ENCODE results near the gene AHCYL2. TPM values are rescaled to one million over a fixed set of nuclear protein-coding genes. Genes with fewer than 3 reads are reported as not detected.
"Not testable (repeated sequence)": the region's sequence is repeated elsewhere in the genome, so short reads cannot be mapped to it uniquely, and the experiment has no call there.

The AHCYL2 gene
- total RNA-seq, 2 experiments from 2014 or later: 10.0 to 12.1 TPM

GRCh38 chr7:129215691-129216090, 9.1 kb upstream of the AHCYL2 start:
- POLR2A ChIA-PET: not testable (repeated sequence)

GRCh38 chr7:129216101-129216715, 8.6 kb upstream of the AHCYL2 start:
- H3K4me1 Mint-ChIP-seq; H3K27ac Mint-ChIP-seq; DNase-seq; H3K27me3 Mint-ChIP-seq; ATAC-seq (ENCODE audit: low read depth); H3K9me3 Mint-ChIP-seq; POLR2A ChIA-PET; H3K4me3 Mint-ChIP-seq; H3K36me3 Mint-ChIP-seq: not testable (repeated sequence)

More at GRCh38 chr7:129215691-129216090, 9.1 kb upstream of the AHCYL2 start:
- H3K9me3 Mint-ChIP-seq; H3K4me3 Mint-ChIP-seq; DNase-seq; H3K36me3 Mint-ChIP-seq; H3K4me1 Mint-ChIP-seq; H3K27ac Mint-ChIP-seq; ATAC-seq (ENCODE audit: low read depth); H3K27me3 Mint-ChIP-seq: not testable (repeated sequence)

- H3K27ac Mint-ChIP-seq; H3K27me3 Mint-ChIP-seq; POLR2A ChIA-PET; H3K4me1 Mint-ChIP-seq; DNase-seq; H3K4me3 Mint-ChIP-seq; H3K9me3 Mint-ChIP-seq; ATAC-seq (ENCODE audit: low read depth); H3K36me3 Mint-ChIP-seq: not testable (repeated sequence)
These were observed 7.9 kb upstream of the AHCYL2 start for GRCh38 chr7:129216821-129217416.

GRCh38 chr7:129218514-129219062, 6.2 kb upstream of the AHCYL2 start:
- peak; percentile 80 for ATAC-seq (ENCODE audit: low read depth)
- Mint-ChIP-seq H3K9me3 (no peaks in the 10 kb centered on the region), H3K36me3 (no peaks in the 10 kb centered on the region), H3K27me3 (no peaks in the 10 kb centered on the region), H3K27ac (no peak overlapping the region), H3K4me1 (peaks cover 13% of the 10 kb centered on the region), H3K4me3 (no peak overlapping the region)
- POLR2A ChIA-PET: interaction anchor here (1.7 kb wide), 1 partner anchor 54 kb away, joined by 7 read pairs; no protein-coding TSS in a partner anchor
- peak; percentile 74 for DNase-seq

GRCh38 chr7:129219166-129219565, 5.7 kb upstream of the AHCYL2 start:
- not testable (repeated sequence) for ATAC-seq (ENCODE audit: low read depth); H3K9me3 Mint-ChIP-seq; H3K27me3 Mint-ChIP-seq; H3K27ac Mint-ChIP-seq; H3K4me3 Mint-ChIP-seq; DNase-seq; H3K36me3 Mint-ChIP-seq
- H3K4me1 Mint-ChIP-seq: peaks cover 14% of the 10 kb centered on the region
- POLR2A ChIA-PET: interaction anchor here (1.7 kb wide), 1 partner anchor 53 kb away, joined by 7 read pairs; no protein-coding TSS in a partner anchor

GRCh38 chr7:129222064-129222463, 2.8 kb upstream of the AHCYL2 start:
- no peaks in the 10 kb centered on the region for H3K27me3 Mint-ChIP-seq
- peaks cover 28% of the 10 kb centered on the region for H3K4me1 Mint-ChIP-seq
- peak overlapping the region; percentile 68 for H3K4me3 Mint-ChIP-seq
- no peak for DNase-seq
- POLR2A ChIA-PET: interaction anchor here (0.8 kb wide), 1 partner anchor 167 kb away, joined by 3 read pairs; no protein-coding TSS in a partner anchor
- H3K27ac Mint-ChIP-seq: no peak overlapping the region
- H3K36me3 Mint-ChIP-seq: no peaks in the 10 kb centered on the region
- H3K9me3 Mint-ChIP-seq: no peaks in the 10 kb centered on the region
- ATAC-seq (ENCODE audit: low read depth): no peak

- H3K9me3 Mint-ChIP-seq: no peaks in the 10 kb centered on the region
- DNase-seq: no peak
- peaks cover 2% of the 10 kb centered on the region for H3K27me3 Mint-ChIP-seq
- H3K4me3 Mint-ChIP-seq: peak overlapping the region; percentile 95
- ATAC-seq (ENCODE audit: low read depth): peak; percentile 51
- no peaks in the 10 kb centered on the region for H3K36me3 Mint-ChIP-seq
- peak overlapping the region; percentile 85 for H3K27ac Mint-ChIP-seq
- peaks cover 29% of the 10 kb centered on the region for H3K4me1 Mint-ChIP-seq
- POLR2A ChIA-PET: interaction anchor here (0.9 to 1.4 kb wide), 4 partner anchors 34 to 386 kb away, joined by 3 to 6 read pairs (median 4); partner anchors contain the start of gene NRF1
These were observed 538 bp downstream of the AHCYL2 start for GRCh38 chr7:129225206-129225930.

GRCh38 chr7:129225931-129226572, 1.2 kb downstream of the AHCYL2 start:
- DNase-seq (no peak), ATAC-seq (ENCODE audit: low read depth) (no peak)
- H3K27me3 Mint-ChIP-seq: peaks cover 2% of the 10 kb centered on the region
- H3K36me3 Mint-ChIP-seq: no peaks in the 10 kb centered on the region
- peaks cover 29% of the 10 kb centered on the region for H3K4me1 Mint-ChIP-seq
- no peaks in the 10 kb centered on the region for H3K9me3 Mint-ChIP-seq
- H3K27ac Mint-ChIP-seq: peak overlapping the region; percentile 85
- POLR2A ChIA-PET: no interaction called here
- peak overlapping the region; percentile 95 for H3K4me3 Mint-ChIP-seq

GRCh38 chr7:129227646-129228578, 3.1 kb downstream of the AHCYL2 start:
- Mint-ChIP-seq H3K4me3 (no peak overlapping the region), H3K27ac (no peak overlapping the region), H3K27me3 (peaks cover 2% of the 10 kb centered on the region), H3K4me1 (peaks cover 28% of the 10 kb centered on the region), H3K9me3 (no peaks in the 10 kb centered on the region), H3K36me3 (no peaks in the 10 kb centered on the region)
- POLR2A ChIA-PET: no interaction called here
- no peak for DNase-seq
- no peak for ATAC-seq (ENCODE audit: low read depth)

GRCh38 chr7:129228633-129229032, 3.8 kb downstream of the AHCYL2 start:
- Mint-ChIP-seq H3K27me3 (peaks cover 2% of the 10 kb centered on the region), H3K4me3 (no peak overlapping the region), H3K36me3 (no peaks in the 10 kb centered on the region), H3K9me3 (no peaks in the 10 kb centered on the region), H3K27ac (no peak overlapping the region), H3K4me1 (peaks cover 30% of the 10 kb centered on the region)
- ATAC-seq (ENCODE audit: low read depth) (no peak), DNase-seq (no peak)
- POLR2A ChIA-PET: no interaction called here

GRCh38 chr7:129231666-129232065, 6.8 kb downstream of the AHCYL2 start:
- Mint-ChIP-seq H3K4me1 (peaks cover 15% of the 10 kb centered on the region), H3K27ac (no peak overlapping the region), H3K4me3 (no peak overlapping the region), H3K27me3 (peaks cover 2% of the 10 kb centered on the region), H3K9me3 (no peaks in the 10 kb centered on the region), H3K36me3 (no peaks in the 10 kb centered on the region)
- POLR2A ChIA-PET: no interaction called here
- DNase-seq: no peak
- ATAC-seq (ENCODE audit: low read depth): no peak

GRCh38 chr7:129238546-129238945, 13.7 kb downstream of the AHCYL2 start:
- Mint-ChIP-seq H3K4me1 (no peaks in the 10 kb centered on the region), H3K4me3 (no peak overlapping the region), H3K9me3 (no peaks in the 10 kb centered on the region), H3K27ac (no peak overlapping the region), H3K36me3 (no peaks in the 10 kb centered on the region), H3K27me3 (no peaks in the 10 kb centered on the region)
- ATAC-seq (ENCODE audit: low read depth) (no peak), DNase-seq (no peak)
- POLR2A ChIA-PET: no interaction called here
